C4-2B (cell line): ENCODE results near the gene KRTAP13-1.

Source experiments
- H3K27ac ChIP-seq: fragments of 450-650 bp; 2 replicates; pipeline ENCODE4 v1.5.1; 2017
- ZFX ChIP-seq: fragments of 450-650 bp; IDR thresholded peaks from 2 replicates; pipeline ENCODE4 v1.6.1; 2017
- TF ChIP-seq, protein P1 (sequence below): fragments of 450-650 bp; conservative IDR thresholded peaks from 2 replicates; pipeline ENCODE4 v1.5.1; 2017; ENCODE audit warnings: mild to moderate bottlenecking

KRTAP13-1 gene

GRCh38 chr21:30395731-30396130 lies at the start of gene KRTAP13-1:
TSS of gene KRTAP13-1 (plus strand) at chr21:30396031. CDS start at chr21:30396087, 56 bp downstream.
- no peak for TF ChIP-seq ZFX
- TF ChIP-seq, protein P1, sequence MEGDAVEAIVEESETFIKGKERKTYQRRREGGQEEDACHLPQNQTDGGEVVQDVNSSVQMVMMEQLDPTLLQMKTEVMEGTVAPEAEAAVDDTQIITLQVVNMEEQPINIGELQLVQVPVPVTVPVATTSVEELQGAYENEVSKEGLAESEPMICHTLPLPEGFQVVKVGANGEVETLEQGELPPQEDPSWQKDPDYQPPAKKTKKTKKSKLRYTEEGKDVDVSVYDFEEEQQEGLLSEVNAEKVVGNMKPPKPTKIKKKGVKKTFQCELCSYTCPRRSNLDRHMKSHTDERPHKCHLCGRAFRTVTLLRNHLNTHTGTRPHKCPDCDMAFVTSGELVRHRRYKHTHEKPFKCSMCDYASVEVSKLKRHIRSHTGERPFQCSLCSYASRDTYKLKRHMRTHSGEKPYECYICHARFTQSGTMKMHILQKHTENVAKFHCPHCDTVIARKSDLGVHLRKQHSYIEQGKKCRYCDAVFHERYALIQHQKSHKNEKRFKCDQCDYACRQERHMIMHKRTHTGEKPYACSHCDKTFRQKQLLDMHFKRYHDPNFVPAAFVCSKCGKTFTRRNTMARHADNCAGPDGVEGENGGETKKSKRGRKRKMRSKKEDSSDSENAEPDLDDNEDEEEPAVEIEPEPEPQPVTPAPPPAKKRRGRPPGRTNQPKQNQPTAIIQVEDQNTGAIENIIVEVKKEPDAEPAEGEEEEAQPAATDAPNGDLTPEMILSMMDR: no peak

GRCh38 chr21:30348506-30348905 lies 47.3 kb upstream of the KRTAP13-1 start, which contains the start of gene KRTAP23-1:
TSS of gene KRTAP23-1 (minus strand) at chr21:30348606. CDS start at chr21:30348606, 0 bp downstream.
- H3K27ac ChIP-seq: no peak within 1 kb of the TSS
- no peak for TF ChIP-seq ZFX
- TF ChIP-seq, protein P1: no peak

More at GRCh38 chr21:30395731-30396130, at the start of gene KRTAP13-1:
- no peak within 1 kb of the TSS for H3K27ac ChIP-seq

DNA sequence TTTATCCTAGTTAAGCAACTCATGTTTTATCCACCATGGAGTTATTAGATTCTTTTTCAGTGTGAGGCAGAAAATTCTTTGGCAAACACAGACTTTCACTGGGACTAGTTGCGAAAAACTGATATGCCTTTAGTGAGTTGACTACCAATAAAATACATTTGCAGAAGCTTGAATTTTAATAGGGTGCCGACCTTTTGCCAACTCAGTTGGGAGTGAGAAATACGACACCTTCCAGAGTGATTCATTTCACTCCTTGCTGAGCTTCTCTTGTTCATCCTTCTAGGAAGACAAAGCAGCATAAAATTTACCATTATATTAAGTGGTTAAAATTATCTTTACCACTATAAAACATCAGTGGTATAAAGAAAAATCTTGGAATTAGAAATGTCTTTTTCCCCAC lies 46.3 kb upstream of the KRTAP13-1 start:
- no peak overlapping the region for H3K27ac ChIP-seq
- TF ChIP-seq, protein P1: no peak
- TF ChIP-seq ZFX: no peak

- TF ChIP-seq, protein P1: no peak
- no peak for TF ChIP-seq ZFX
- H3K27ac ChIP-seq: no peak overlapping the region
These were observed 44.3 kb upstream of the KRTAP13-1 start for GRCh38 chr21:30351534-30351933.

DNA sequence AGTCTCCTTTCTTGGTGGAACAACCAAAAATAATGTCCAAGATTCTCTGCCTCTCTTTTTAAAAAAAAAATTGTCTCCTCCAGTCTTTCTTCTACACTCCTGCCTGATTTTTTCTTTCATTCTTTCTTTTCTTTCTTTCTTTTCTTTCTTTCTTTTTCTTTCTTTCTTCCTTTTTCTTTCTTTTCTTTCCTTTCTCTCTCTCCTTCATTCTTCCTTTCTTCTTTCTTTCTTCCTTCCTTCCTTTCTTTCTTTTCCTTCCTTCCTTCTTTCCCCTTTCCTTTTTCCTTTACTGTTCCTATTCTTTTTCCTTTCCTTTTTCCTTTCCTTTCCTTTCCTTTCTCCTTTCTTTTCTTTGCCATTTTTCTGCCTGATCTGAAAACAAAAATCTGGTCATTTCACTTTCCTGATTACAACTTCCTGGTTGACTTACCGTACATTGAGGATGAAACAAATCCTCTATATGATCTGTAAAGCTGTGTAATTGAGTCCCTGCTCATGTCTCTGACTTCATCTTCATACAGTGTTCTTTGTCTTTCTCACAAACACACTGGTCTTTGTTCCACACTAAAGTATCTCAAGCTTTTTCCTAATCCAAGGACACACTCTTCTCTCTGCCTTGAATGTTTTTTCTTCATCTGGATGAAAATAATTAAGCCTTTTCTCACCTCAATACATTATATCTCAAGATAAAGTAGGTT lies 41.4 kb upstream of the KRTAP13-1 start:
- TF ChIP-seq, protein P1: no peak
- no peak for TF ChIP-seq ZFX
- no peak overlapping the region for H3K27ac ChIP-seq

DNA sequence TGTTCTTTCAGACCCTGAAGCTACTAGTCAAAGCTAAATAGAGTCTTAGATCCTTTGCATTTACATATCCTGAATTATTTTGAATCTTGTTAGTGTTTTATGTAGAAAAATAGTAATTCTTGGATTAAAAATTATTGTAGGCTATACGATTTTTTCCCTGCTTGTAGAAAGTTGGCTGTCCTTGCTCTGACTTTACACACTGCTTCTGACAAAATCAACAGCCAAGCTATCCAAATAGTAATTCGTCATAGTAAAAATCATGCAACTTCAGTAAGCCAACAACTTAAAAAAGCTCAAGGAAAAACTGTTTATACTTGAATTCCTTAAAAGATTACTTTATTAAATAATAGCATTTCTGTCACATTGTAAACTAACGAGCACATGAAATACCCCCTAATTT lies 39.9 kb upstream of the KRTAP13-1 start:
- no peak overlapping the region for H3K27ac ChIP-seq
- TF ChIP-seq, protein P1: no peak
- no peak for TF ChIP-seq ZFX

DNA sequence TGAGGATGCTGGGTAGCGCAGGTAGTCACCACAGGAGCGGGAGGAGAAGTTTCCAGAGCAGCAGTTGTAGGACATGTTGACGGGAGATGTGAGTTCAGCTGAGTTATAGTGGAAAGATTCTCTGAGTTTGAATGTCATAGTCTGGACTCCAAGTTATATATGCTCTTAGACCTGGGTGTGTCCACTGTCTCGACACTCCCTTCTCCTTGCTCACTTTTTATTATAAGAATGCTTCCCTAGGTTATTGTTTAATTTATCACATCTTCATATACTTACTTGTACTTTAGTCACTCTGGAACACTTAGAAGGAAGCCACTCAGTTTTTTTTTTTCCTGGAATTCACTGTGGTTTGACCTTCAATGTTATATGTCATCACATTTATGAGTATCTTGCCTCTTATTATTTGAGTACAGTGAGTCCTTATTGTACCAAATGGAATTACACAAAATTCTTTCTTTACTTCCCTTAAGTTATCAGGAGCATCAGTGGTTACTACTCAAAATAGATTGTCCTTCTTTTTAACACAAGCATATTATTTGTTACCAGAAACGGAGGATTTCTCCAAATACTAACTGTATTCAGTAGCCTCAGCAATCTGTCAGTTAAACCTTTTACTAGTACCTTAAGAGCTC lies 23.6 kb upstream of the KRTAP13-1 start, which contains the start of gene KRTAP13-2:
Gene KRTAP13-2, minus strand, starts transcription at position 133 of the 632 bp plus-strand sequence. Its CDS starts 58 bp downstream, at position 75.
- no peak for TF ChIP-seq ZFX
- TF ChIP-seq, protein P1: no peak

More for the DNA sequence above, 23.6 kb upstream of the KRTAP13-1 start, which contains the start of gene KRTAP13-2:
- no peak within 1 kb of the TSS for H3K27ac ChIP-seq
